Fibroblast of skin of abdomen (primary cell): ENCODE results near the gene LRRC41.
A peak's percentile ranks its signal among the peaks of the same experiment; 100 is the strongest.
"Not testable (repeated sequence)": the region's sequence is repeated elsewhere in the genome, so short reads cannot be mapped to it uniquely, and the experiment has no call there.

Experiments
- DNase-seq: peaks from one replicate; pipeline ENCODE4 v3.0.0-alpha.2; 2013

The LRRC41 gene

DNA sequence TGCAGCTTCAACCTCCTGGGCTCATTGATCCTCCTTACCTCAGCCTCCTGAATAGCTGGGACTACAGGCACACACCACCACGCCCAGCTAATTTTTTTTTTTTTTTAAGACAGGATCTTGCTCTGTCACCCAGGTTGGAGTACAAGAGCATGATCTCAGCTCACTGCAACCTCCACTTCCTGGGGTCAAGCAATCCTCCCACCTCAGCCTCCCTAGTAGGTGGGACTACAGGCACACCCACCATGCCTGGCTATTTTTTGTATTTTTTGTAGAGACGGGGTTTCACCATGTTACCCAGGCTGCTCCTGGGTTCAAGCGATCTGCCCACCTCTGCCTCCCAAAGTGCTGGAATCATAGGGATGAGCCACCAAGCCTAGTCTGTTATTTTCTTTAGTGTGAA, 59.6 kb downstream of the LRRC41 start:
- DNase-seq = not testable (repeated sequence)

GRCh38 chr1:46242918-46243317, 60.5 kb downstream of the LRRC41 start:
- DNase-seq = no peak

- not testable (repeated sequence) for DNase-seq
These were observed 61.7 kb downstream of the LRRC41 start for GRCh38 chr1:46241733-46242132.

DNA sequence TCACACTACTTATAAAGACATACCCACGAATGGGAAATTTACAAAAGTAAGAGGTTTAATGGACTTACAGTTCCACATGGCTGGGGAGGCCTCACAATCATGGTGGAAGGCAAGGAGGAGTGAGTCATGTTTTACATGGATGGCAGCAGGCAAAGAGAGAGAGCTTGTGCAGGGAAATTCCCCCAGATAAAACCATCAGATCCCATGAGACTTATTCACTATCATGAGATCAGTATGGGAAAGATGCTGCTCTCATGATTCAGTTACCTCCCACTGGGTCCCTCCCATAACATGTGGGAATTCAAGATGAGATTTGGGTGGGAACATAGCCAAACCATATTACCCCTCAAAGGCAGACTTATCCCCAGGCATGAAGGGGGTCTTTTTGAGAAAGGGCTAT, 64.6 kb downstream of the LRRC41 start:
- DNase-seq = peak; percentile 63

- DNase-seq = no peak
These were observed 66.5 kb downstream of the LRRC41 start for GRCh38 chr1:46236882-46237281.

DNA sequence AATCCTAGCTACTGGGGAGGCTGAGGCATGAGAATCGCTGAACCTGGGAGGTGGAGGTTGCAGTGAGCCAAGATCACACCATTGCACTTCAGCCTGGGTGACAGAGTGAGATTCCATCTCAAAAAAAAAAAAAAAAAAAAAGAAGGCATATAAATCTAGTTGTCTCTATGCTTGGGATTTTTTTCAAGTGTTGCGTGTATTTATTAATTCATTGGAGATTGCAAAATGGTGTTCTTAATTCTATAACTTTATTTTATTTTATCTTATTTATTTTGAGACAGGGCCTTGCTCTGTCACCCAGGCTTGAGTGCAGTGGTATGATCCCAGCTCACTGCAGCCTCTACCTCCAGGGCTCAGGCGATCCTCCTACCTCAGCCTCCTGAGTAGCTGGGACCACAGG, 72.2 kb downstream of the LRRC41 start:
- not testable (repeated sequence) for DNase-seq
